ENCODE measurements around the gene TRPC4AP.

GRCh38 chr20:35000311-35000921 is 92.2 kb downstream of the TRPC4AP start:
- TF ChIP-seq CTCF (IDR thresholded peaks at IDR 0.05) (no peak), POLR2A (IDR thresholded peaks at IDR 0.05) (no peak)
